IPS DF 4.7 (cell line): ENCODE results near the gene ABHD17A.

ENCODE experiments used
- DNase-seq: peaks from one replicate; pipeline ENCODE4 v3.0.0-alpha.2; 2013; ENCODE audit warnings: low spot score; ENCODE audit errors: extremely low read depth

Gene ABHD17A

GRCh38 chr19:1839658-1840540, 45.4 kb downstream of the ABHD17A start:
- DNase-seq, result no peak

- DNase-seq, result no peak
These were observed 47.6 kb downstream of the ABHD17A start for GRCh38 chr19:1837625-1838105.

GRCh38 chr19:1837222-1837565, 48.1 kb downstream of the ABHD17A start:
- DNase-seq, result no peak

- no peak for DNase-seq
These were observed 48.7 kb downstream of the ABHD17A start for GRCh38 chr19:1836458-1837221.

GRCh38 chr19:1833540-1833939, 51.8 kb downstream of the ABHD17A start:
- no peak for DNase-seq

GRCh38 chr19:1832046-1832663, 53.1 kb downstream of the ABHD17A start:
- DNase-seq, result no peak

- DNase-seq, result no peak
These were observed 54.3 kb downstream of the ABHD17A start for GRCh38 chr19:1830978-1831377.

- DNase-seq, result no peak
These were observed 54.7 kb downstream of the ABHD17A start for GRCh38 chr19:1830568-1830967.

GRCh38 chr19:1829958-1830357, 55.3 kb downstream of the ABHD17A start:
- no peak for DNase-seq

GRCh38 chr19:1828279-1829238, 56.7 kb downstream of the ABHD17A start:
- no peak for DNase-seq

- DNase-seq, result no peak
These were observed 57.6 kb downstream of the ABHD17A start for GRCh38 chr19:1827566-1828278.
